ENCODE measurements around the gene ZNF619.
A peak's percentile ranks its signal among the peaks of the same experiment; 100 is the strongest.

Gene ZNF619

DNA sequence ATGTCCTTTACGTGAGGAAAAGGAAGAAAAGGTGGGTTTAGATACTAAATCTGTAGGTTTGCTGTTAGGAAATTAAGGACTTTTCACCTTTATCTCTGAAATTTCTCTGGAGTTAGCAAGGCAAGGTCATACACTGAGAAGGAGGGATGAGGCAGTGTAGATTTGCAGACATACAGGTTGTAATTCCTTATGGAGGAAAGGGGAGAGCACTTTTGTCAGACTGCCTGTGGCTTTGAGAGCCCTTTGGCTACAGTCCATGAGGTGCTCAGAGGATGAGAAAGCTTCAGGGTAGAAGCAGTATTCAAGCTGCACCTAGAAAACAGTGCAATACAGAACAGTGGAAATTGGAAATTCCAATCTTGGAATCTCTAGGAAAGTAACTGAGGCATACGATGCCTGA lies 11.5 kb upstream of the ZNF619 start:
- no peak for DNase-seq (ENCODE audit: low spot score)

DNA sequence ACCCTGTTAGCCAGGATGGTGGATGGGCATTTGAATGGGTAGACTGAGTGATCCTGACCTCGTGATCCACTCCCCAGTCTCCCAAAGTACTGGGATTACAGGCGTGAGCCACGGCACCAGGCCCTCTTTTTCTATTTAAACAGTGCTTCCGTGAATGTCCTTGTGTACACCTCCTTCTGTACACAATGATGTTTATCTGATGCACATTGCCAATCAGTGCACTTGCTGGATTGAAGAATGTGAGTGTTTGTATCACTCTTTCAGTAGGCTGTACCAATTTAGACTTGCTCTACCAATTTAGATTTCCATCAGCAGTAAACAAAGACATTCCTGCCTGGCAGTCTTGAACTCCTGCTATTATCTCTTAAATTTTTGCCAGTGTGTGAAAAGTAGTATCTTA lies 8.9 kb upstream of the ZNF619 start:
- DNase-seq (ENCODE audit: low spot score), result no peak

DNA sequence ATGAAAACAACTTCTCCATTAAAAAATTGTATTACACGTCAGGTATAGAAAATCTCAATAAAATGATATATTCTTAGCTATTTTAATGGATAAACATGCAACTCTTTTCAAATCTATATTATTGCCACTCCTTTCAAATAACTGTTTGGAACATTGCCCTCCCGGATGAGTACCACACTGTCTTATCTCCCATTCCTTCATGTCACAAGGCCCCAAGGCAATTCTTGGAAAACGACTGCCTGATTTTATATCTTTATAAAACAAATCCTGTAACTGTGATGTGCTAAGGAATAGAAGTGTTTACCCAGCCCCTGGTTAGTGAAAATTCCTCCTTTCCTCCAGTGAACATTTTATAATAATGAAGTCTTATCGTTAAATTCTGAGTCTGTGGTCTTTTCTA lies 6.2 kb upstream of the ZNF619 start:
- peak; percentile 66 for DNase-seq (ENCODE audit: low spot score)

DNA sequence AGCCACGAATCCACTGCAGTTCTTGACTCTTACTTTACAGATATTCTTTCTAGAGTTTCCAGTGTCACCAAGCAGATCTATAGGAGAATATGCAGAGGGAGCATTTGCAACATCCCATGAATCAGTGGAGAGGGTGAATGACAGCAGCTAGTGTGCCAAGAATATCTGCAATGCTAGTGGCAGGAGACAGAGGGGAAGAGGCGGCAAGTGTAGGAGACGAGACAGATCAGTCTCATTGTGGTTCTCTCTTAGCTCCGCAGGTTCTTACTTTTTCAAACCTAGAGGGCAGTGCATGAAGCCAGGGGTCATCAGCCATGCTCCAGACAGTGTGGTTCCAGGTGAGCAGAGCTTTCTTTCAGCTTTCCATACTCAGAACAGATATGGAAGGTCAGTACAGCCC lies 744 bp downstream of the ZNF619 start:
- no peak for DNase-seq (ENCODE audit: low spot score)

DNA sequence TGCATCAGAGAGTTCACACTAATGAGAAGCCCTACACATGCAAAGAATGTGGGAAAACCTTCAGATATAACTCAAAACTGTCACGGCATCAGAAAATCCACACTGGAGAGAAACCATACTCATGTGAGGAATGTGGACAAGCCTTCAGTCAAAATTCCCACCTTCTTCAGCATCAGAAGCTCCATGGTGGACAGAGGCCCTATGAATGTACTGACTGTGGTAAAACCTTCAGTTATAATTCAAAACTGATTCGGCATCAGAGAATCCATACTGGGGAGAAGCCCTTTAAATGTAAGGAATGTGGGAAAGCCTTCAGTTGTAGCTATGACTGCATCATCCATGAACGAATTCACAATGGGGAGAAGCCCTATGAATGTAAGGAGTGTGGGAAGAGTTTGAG lies 10.2 kb downstream of the ZNF619 start:
- DNase-seq (ENCODE audit: low spot score), result no peak

DNA sequence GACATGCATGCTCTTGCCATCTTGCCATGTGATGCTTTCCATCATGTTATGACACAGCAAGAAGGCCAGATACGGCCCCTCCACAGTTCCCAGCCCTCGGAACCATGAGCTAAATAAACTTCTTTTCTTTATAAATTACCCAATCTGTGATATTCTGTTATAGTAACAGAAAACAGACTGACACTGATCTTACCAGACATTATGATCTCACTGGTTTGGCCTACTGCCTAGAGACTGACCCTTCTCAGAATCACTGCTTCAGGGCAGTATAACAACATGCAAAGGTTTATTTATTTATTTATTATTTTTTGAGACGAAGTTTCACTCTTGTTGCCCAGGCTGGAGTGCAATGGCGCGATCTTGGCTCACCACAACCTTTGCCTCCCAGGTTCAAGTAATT lies 14.0 kb downstream of the ZNF619 start:
- DNase-seq (ENCODE audit: low spot score), result no peak

GRCh38 chr3:40494698-40495097 lies 17.8 kb downstream of the ZNF619 start:
- no peak for DNase-seq (ENCODE audit: low spot score)

DNA sequence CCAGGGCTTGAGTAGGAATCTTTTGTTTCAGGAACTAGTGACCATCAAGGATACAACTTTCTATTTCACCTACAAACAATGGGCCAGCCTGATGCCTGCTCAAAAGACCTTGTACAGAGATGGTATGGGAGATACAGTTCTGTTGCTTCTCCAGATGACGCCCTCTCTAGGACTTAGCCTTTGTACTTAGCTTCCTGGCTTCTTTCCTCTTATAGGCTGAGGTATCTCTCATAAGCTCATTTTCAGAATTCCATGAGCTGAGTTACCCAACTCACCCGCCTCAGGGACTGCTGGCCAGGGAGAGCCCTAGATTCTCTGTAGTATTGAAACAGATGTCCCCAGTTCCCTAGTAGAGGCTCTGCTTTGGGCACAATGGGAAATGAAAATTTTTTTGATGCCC lies 20.4 kb downstream of the ZNF619 start:
- no peak for DNase-seq (ENCODE audit: low spot score)

DNA sequence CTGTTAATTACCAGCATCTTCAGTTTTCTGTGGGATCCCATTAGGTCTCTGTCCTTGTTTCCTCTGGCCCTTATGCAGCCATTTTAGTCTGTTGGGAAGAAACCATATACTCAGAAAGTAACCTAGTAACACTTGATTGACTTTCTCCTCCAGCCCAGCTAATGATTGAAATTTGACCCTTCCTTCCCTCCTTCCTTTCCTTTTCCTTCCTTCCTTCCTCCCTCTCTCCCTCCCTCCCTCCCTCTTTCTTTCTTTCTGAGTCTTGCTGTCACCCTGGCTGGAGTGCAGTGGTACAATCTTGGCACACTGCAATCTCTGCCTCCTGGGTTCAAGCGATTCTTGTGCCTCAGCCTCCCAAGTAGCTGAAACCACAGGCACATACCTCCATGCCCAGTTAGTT lies 23.0 kb downstream of the ZNF619 start:
- DNase-seq (ENCODE audit: low spot score), result no peak

DNA sequence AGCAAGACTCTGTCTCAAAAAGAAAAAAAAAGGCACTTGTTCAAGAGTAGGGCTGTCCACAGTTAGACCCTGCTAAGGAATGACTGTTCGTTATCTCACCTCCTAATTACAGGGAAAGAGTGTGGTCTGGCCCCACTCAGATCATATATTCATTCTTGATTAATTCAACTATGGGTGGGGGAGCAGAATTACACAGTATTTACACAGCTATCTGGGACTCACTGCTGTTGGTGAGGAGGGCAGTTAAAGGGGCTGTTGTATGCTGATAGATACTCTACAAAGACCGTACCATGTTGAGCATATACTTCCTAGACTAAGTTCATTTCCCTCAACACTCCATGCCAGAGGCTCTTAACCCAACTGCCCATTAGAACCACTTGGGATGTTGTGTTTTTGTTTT lies 25.1 kb downstream of the ZNF619 start:
- peak; percentile 65 for DNase-seq (ENCODE audit: low spot score)

DNA sequence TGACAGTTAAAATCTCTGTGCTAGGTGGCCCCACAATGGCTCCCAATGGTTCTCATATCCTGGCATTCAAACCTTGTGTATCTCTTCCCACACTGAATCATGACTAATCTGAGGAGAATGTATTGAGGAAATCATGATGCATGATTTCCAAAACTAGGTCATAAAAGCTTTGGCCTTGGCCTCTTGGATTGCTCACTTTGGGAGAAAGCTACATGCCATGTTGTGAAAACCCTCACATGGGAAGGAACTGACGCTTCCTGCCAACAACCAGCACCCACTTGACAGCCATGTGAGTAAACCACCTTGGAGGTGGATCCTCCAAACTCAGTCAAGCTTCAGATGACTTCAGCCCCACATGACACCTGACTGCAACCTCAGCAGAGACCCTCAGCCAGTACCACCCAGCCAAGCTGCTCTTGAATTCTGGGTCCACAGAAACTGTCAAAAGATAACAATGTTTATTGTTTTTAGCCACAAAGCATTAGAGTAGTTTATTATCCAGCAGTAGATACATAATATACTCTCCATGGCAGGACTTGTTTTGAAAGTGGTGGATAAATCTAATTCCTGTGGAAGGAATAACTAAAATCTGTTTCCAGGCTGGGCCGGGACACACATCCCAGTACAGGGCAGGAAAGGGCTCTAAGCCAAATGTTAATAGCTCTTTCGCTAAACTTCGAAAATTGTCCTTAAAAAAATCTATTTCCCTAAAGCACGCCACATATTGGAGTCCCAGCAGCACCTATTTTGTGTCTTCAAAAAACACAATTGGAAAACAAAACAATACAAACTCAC lies 27.9 kb downstream of the ZNF619 start:
- no peak for DNase-seq (ENCODE audit: low spot score)

GRCh38 chr3:40505599-40506462 lies 28.9 kb downstream of the ZNF619 start, which contains the start of gene ZNF620:
Gene ZNF620, plus strand, starts transcription at chr3:40506039. Its CDS starts 314 bp downstream, at chr3:40506353.
- peak; percentile 57 for DNase-seq (ENCODE audit: low spot score)

GRCh38 chr3:40511031-40511718 lies 34.3 kb downstream of the ZNF619 start:
- no peak for DNase-seq (ENCODE audit: low spot score)

- DNase-seq (ENCODE audit: low spot score), result no peak
Observed at GRCh38 chr3:40516201-40516600, 39.3 kb downstream of the ZNF619 start.

GRCh38 chr3:40518067-40518466 lies 41.1 kb downstream of the ZNF619 start:
- DNase-seq (ENCODE audit: low spot score), result no peak

DNA sequence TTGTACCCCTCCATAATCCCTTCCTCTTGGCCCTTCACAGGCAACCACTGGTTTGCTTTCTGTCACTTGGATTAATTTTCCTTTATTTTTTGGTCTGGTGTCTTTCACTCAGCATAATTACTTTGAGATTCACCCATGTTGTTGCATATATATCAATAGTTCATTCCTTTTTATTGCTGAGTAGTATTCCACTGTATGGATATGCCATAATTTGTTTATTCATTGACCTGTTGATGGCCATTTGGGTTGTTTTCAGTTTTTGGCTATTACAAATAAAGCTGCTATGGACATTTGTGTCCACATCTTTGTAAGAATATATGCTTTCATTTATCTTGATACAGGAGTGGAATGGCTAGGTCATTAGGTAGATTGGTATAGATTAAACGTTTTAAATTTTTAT lies 41.9 kb downstream of the ZNF619 start:
- no peak for DNase-seq (ENCODE audit: low spot score)

GRCh38 chr3:40521254-40521653 lies 44.3 kb downstream of the ZNF619 start:
- no peak for DNase-seq (ENCODE audit: low spot score)

- peak; percentile 15 for DNase-seq (ENCODE audit: low spot score)
Observed at GRCh38 chr3:40523781-40524180, 46.9 kb downstream of the ZNF619 start.

DNA sequence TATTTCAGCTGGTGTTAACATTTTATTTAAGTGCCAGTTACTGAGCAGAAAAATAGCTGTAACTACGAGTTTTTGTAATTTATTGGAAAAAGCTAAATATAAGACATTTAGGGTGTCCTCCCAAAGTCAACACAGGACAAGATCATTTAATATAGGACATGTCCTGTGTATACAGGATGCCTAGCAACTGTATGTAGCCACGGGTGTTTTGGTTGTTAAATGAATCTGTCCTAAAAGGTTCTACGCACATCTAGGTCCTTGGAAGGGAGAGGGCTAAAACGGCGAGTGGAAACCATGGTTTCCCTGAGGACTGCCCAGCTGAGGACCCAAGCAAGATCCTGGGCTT lies 47.3 kb downstream of the ZNF619 start:
- DNase-seq (ENCODE audit: low spot score), result no peak

DNA sequence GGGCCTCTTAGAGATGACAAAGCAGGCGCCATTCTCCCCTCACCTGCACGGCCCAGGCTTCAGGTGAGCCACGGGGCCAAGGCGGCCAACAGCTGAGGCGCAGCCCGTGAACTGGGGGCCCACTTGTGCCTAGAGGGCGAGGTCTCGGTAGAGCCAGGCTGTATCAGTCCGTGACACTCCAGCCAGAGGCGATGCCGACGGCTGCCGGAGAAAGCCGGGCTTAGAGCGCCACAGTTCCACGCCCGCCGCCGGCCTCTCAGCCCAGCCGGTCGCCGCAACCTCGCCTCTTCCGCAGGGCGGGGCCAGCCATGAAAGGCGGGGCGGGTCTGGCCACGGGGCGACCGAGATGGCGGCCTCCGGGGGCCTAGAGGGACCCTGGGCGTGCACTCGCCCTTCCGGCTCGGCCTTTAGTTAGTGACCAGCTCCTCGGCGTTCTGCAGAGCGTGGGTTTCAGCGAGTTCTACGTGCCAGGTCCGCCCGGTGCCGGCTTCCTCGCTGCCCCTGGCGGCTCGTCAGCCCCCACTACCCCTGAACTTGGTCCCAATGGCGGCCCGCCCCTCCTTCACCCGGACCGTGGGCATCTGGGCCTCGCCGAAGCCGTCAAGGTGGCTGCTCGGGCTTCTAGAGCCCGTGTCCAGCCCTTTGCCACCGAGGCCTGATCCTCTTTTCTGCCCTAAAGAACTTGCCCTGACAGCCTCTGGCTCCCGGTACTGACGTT lies 47.8 kb downstream of the ZNF619 start, which contains the start of gene ZNF621:
ZNF621 (plus strand) TSS at position 393 of the 718 bp plus-strand sequence. CDS start 881 bp downstream, outside the sequence.
- DNase-seq (ENCODE audit: low spot score), result peak; percentile 86

DNA sequence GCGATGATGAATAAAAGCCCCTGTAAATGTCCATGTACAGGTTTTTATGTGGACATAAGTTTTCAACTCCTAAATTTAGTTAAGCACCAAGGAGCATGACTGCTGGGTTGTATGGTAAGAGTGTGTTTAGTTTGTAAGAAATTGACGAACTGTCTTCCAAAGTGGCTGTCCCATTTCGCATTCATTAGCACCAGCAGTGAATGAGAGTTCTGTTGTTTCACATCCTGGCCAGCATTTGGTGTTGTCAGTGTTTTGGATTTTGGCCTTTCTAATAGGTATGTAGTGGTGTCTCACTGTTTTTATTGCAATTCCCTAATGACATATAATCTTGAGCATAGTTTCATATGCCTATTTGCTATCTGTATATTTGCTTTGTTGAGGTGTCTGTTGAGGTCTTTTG lies 51.5 kb downstream of the ZNF619 start:
- no peak for DNase-seq (ENCODE audit: low spot score)

GRCh38 chr3:40532252-40532651 lies 55.3 kb downstream of the ZNF619 start:
- no peak for DNase-seq (ENCODE audit: low spot score)

Measured in hematopoietic multipotent progenitor cell treated with erythropoietin and hydrocortisone succinate and interleukin-3 and kit ligand, for 15 days (in vitro differentiated cells).